Stimulated activated CD4-positive, alpha-beta T cell treated with anti-CD3 and anti-CD28 coated beads, Interleukin-15, amount 100 ng/mL, for 48 hours (primary cell): Measurements from ENCODE around the gene EXOC3L4.

ENCODE experiments used
- DNase-seq, 2 donors: peaks; one replicate each; pipeline ENCODE4 v3.0.0-alpha.2; 2020; ENCODE audit warnings: low read depth in 2 of 2

The EXOC3L4 gene

DNA sequence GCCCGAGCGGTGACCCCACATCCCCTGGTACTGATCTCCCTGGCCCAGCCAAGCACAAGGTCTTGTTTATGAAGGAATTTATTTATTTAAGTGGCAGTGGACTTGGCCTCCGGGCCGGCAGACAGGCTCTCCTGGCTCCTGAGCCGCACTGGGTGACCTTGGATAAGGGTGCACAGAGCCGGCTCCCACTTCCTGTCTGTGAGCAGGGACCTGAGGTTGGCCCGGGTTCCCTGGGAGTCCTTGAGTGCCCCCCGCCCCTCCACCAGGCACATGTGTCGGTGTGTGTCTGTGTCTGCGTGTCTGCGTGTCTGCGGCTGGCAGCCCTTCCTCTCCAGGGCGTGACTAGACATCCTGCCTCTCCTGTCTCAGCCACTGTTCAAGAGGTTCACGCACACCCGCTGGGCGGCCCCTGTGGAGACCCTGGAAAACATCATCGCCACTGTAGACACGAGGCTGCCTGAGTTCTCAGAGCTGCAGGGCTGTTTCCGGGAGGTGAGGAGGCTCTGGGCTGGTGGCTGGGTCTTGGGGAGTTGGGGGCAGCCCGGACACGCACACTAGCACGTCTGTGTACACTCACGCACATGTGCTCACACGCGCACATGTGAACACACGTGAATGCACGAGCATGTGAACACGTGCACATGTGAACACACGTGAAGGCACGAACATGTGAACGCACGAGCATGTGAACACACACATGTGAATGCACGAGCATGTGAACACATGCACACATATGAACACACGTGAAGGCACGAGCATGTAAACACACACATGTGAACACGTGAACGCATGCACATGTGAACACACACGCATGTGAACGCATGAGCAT is 38.1 kb downstream of the EXOC3L4 start:
- no peak for DNase-seq

DNA sequence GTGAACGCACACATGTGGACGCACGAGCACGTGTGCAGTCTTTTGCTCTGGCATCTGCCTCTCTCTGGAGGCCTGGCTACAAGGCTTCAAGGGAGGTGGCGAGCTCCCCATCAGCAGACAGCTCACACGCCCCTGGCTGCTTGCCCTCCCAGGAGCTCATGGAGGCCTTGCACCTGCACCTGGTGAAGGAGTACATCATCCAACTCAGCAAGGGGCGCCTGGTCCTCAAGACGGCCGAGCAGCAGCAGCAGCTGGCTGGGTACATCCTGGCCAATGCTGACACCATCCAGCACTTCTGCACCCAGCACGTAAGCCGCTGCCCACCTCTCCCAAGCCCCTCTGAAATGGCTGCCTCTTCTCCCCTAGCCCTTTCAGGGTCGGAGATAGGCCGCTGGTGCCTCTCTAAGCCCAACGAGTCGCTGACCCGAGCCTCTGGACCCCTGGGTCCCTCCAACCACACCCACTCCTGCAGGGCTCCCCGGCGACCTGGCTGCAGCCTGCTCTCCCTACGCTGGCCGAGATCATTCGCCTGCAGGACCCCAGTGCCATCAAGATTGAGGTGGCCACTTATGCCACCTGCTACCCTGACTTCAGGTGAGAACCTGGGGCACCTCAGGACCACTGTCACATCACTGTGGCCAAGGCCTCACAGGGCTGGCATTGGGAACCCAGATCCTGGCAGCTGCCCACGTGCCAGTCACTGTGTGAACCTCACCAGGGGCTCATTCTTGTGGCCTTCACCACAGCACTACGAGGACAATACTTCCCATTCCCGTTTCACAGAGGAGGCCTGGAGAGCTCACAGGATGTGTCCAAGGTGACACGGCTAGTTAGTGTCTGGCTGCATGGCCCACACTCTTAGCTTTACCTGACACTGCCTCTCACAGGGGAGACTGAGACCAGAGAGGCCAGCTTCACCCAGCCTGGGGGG is 39.0 kb downstream of the EXOC3L4 start:
- DNase-seq: no peak

GRCh38 chr14:103134405-103134804 is 39.9 kb downstream of the EXOC3L4 start:
- no peak for DNase-seq

DNA sequence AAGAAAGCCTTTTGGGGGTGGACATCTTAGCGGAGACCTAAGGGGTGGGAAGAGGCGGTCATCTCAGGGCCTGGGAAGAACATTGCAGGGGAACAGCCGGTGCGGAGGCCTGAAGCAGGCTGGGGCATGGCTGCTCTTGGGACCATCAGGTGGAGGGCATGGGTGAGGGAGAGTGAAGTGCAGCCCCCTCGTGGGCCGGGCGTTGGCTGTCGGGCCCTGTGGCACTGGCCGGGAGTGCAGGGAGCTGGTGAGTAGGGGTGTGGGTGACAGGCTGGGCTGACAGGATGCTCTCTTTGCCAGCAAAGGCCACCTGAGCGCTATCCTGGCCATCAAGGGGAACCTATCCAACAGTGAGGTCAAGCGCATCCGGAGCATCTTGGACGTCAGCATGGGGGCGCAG is 40.4 kb downstream of the EXOC3L4 start:
- DNase-seq: no peak

- no peak for DNase-seq
Measured at GRCh38 chr14:103135333-103136260, 41.1 kb downstream of the EXOC3L4 start.

DNA sequence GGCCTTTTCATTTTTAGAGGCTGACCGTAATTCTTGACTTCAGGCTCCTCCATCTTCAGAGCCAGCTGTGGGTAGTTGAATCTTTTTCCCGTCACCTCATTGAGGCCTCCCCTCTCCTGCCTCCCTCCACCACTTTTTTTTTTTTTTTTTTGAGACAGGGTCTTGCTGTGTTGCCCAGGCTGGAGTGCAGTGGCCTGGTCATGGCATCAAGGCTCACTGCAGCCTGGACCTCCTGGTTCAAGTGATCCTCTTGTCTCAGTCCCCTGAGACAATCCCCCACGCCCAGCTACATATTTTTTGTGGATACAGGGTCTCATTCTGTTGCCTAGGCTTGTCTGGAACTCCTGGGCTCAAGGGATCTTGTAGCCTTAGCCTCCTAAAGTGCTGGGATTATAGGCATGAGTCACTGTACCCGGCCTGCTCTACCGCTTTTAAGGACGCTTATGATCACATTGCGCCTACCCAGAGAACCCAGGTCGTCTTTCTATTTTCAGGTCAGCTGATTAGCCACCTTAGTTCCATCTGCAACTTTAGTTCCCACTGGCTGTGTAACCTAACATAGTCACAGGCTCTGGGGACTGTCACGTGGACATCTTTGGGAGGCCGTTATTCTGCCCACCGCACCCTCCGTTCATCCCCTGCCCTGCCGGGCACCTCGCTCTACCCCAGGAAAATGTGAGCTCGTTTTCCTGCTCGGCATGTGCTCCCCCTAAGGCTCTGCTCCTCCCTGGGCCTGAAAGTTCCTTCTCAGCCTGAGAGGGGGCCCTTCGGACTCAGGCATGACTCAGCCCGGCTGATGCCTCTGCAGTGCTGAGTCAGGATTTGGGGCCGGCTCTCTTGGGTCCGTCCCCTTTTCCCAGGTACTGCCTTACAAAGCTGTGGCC is 42.1 kb downstream of the EXOC3L4 start:
- DNase-seq: no peak

DNA sequence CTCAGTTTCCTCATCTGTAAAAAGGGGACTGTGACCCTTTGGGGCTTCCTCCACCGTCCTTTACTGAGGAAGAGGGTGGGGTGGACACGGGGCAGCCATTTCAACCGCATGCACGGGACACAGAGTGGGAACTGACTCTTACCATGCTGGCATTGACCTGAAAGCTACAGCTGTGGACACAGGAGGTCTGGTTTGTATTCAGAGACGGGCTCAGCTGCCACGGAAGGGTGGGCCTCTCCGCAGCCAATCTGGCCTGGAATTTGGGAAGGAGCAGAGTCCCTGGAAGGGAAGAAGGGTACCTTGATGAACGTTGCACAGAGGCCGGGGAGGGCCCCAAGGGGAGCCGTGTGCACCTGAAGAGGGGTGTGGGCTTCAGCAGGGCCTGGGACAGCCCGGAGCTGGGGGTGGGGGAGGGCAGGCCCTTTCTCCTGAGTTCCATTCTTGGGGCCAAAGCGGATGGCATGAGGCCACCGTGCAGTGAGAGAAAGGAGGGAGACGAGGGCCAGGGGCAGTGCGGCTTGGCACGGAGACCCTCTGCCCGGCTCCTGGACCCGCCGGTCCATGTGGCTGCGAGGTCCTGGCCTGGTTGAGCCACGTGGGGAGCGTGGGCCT is 43.3 kb downstream of the EXOC3L4 start:
- no peak for DNase-seq

DNA sequence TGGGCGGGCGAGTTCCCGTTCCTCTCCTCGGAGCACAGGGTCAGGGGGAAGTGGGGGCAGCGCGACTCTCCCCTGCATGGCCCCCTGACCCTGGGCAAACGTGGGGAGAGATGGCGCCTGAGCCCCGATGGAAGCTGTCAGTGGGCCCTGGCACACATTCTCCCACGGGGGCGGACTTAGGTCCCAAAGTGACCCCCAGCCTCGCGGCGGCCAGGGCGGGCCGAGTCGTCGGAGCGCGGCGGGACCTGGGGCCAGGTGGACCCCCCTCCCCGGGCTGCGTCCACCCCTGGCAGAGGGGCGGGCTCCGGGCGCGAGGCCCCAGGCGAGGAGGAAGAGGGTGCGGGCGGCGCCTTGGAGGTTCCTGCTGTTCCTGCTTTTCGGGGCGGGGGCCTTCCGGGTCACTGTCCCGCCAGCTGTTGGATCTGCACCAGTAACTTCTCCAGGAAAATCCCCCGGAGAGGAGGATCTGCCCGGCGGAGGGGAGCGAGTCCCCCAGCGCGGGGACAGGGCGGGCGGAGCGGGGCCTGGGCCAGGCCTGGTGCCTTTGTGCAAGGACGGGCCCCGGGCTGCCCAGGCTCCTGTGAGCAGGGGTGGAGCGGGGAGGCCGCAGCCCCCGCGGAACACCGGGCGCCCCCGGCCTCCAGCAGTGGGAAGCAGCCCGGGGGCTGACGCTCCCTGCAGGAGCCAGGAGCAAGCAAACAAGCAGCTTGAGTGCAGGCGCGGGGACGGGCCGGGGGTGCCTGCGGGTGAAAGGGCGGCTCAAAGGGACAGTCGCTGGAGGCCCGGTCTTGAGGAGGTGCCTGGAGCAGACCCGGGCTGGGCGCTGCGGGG is 44.0 kb downstream of the EXOC3L4 start:
- DNase-seq: no peak

DNA sequence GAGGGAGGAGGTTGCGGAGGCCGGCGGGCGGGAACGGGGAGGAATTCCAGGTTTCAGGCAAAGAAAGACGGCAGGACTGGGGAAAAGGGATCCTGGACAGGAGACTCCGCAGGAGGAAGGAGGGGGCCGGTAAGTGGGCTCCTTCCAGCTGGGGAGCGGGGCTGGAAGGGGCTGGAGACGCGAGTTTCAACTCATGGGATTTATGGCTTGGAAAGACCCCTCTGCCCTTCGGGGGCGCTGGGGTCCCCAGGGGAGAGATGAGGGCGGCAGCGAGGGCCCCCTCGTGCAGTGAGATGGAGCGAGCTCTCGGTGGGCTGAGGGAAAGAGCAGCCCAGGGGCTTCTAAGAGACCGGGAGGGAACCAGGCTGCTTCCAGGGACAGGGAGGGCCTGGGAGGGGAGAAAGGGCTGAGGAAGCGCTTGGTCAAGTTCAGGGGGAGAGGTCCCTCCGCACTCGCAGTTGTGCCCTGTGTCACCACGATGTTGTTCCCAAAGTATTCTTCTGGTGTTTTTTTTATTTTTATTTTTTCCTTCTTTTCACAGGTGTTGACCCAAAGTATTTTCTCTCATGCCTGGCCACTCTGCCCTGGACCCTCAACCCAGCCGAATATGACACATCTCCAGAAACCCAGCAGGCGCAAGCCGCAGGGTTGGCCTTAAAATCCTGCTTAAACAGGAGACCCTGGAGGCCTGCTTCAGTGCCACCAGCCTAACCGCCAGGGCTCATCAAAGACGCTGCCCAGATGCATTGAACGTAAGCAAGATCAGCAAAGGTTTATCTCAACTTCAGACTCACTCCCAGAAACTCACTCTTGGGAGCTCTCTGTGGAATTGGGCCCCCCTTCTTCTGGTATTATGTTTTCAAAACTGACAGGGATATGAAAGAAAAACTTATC is 44.9 kb downstream of the EXOC3L4 start:
- DNase-seq: no peak

DNA sequence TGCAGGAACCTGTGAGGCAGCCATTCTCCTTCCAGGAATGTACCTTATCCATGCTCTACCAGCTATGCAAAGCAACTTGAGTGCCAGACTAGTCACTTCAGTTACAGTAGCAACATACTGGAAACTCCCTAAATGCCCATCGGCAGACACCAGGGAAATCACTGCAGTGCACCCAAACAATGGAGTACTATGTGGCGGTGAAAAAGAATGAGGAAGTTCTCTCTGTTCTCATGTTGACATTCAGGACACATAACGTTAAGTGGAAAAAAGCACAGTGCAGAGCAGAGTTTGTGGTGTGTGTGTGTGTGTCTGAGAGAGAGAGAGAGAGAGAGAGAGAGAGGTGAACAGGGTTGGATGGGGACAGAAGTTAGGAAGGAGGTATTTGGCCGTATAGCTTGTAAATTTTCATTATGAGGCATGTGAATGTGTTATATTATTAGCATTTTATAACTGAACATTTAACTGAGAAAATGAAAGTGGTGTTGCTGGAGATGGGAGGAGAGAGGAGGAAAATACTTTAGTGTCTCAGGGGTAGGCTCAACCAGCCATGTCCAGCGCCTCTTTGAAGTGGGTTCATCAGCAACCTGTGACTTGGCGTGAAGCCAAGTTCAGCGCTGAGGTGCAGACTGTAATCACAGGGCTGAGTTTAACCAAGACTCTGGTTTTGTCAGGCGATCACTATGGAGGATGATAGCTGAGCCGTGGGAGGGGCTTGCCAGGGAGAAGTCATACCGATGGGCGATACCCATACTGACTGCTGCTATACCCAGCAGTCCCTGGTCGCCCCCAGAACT is 46.0 kb downstream of the EXOC3L4 start:
- no peak for DNase-seq

GRCh38 chr14:103141117-103141796 is 46.7 kb downstream of the EXOC3L4 start:
- peak; percentile 16 to 18 for DNase-seq

DNA sequence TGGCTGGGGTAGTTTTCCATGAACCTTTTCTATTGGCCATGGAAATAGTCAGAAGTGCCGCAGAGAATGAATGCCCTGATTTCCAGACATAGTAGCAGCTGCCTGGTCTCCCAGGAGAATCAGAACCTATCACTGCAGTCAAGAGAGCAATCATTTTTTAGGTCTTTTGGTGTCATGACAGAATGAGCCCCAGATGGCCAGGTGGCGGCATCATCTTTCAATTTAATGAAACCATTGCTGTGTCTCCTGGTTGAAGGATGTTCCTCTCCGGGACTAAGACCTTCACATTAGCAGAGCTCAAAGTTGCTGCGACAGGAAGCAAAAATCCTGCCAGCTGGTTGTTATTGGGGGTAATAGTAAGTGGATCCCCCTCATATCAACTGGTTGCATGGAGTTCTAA is 47.5 kb downstream of the EXOC3L4 start:
- no peak for DNase-seq

DNA sequence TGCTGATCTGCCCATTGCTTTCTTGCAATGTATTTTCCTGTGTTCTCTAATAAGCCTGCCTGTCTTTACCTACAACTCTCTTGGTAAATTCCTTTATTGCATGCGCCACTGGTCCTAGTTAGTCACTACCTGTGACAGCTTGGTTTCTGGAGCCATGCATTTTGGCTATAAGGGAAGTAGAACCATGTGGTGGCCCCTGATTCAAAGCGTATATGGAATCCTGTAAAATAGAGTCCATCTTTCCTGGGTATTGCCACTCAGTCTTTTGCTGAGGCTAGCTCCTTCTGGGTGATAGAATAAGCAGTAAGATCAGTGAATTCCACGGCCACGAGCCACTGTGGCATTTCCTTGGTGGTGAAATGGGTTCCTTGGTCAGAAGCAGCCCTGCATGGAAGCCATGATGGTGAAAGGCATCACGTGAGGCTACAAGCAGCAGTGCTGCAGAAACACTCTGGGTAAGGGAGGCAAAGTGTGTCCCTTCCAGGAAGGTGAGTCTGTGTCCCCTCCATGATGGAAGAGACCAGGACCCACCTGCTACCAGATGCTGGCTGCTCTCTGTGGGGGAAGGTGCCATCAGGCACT is 48.3 kb downstream of the EXOC3L4 start:
- DNase-seq: no peak

DNA sequence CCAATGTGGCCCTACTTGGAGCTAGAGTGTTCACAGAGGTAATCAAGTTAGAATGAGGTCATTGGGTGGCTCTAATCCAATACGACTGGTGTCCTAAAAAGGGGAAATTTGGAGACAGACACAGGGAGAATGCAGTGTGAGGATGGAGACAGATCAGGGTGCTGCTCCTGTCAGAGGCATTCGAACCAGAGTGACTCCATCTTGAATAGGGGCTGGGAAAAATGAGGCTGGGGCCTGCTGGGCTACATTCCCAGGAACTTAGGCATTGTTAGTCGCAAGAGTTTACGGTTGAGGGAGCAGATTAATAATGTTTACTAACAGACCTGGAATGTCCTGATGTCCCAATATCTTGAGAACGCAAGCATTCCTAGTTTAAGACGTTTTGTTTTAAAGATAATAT is 49.0 kb downstream of the EXOC3L4 start:
- no peak for DNase-seq

GRCh38 chr14:103144085-103144484 is 49.6 kb downstream of the EXOC3L4 start:
- DNase-seq: no peak

DNA sequence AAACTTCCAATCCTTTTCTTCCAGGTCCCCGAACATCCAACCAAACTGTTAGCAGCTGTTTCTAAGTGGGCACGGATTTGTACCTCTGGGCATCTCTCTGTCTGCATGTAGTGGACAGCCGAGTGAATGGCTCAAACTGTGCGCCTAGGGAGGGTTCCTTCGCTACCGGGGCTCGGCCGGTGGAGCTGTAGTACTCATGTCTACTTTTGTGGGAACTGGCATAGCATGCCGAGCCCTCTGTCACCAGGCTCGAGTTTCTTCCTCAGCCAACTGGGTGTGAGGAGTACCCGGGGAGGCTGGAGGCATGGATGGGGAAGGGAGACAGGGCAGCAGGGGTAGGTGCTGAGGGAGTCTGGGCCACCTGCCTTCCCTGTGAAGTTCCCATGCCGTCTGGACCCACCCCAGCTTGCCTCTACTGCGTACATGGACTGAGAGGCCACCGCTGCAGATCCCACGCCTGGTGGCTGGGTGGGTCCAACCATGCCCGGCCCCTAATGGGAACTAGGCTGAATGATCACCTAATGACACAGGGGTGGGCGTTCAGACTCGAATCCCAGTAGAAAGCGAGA is 51.7 kb downstream of the EXOC3L4 start:
- no peak for DNase-seq
